B cell (primary cell): ENCODE data around the gene MAU2. TPM values are rescaled to one million over a fixed set of nuclear protein-coding genes. Genes with fewer than 3 reads are reported as not detected.

Source experiments
- ATAC-seq: fragments of 200-7000 bp; cut with Tn5 transposase; one replicate; pipeline ENCODE4 v1.10.0; 2021; ENCODE audit warnings: low read depth, mild to moderate bottlenecking, moderate number of reproducible peaks, moderate library complexity
- CTCF ChIA-PET: fragments of 350-600 bp; sonication (Branson Sonifier 250); formaldehyde crosslinking; loops from one replicate; lab custom pipeline; 2021; ENCODE audit warnings: antibody characterized with exemption, inconsistent platforms; lab: Charles Lee
- POLR2A ChIA-PET: fragments of 350-600 bp; sonication (Branson Sonifier 250); formaldehyde crosslinking; loops from one replicate; lab custom pipeline; 2021; ENCODE audit warnings: antibody characterized with exemption; lab: Charles Lee
- DNase-seq: peaks from one replicate; pipeline ENCODE4 v3.0.0; 2013
- H2AFZ ChIP-seq: 2 replicates; pipeline ENCODE4 v1.6.1; 2012; ENCODE audit warnings: mild to moderate bottlenecking, low read depth, low read length; ENCODE audit not compliant: insufficient read depth, poor library complexity, severe bottlenecking
- H3K27ac ChIP-seq, 2 donors: 1 replicate in 1 of 2; 2 replicates in 1 of 2; pipeline ENCODE4 v1.5.1; 2012 to 2013; ENCODE audit warnings: low read length in 2 of 2, mild to moderate bottlenecking in 2 of 2, moderate library complexity in 1 of 2
- H3K27me3 ChIP-seq, 4 experiments: fragments of 200-600 bp in 1 of 4; sonication (generic) in 1 of 4; replicated peaks in 1 of 4; 1 replicate in 2 of 4; 2 replicates in 2 of 4; pipeline versions ENCODE4 v1.6.1 to v1.7.0; 2013 to 2016; ENCODE audit warnings: low read length in 3 of 4, mild to moderate bottlenecking in 2 of 4, mixed read lengths in 1 of 4, moderate library complexity in 1 of 4; ENCODE audit not compliant: insufficient read depth in 4 of 4, control insufficient read depth in 3 of 4; ENCODE audit errors: control extremely low read depth in 1 of 4
- H3K36me3 ChIP-seq, 2 experiments: replicated peaks in 1 of 2; 1 replicate in 1 of 2; 2 replicates in 1 of 2; pipeline versions ENCODE4 v1.6.1 to v1.7.1; 2013; ENCODE audit warnings: low read length in 1 of 2; ENCODE audit not compliant: insufficient read depth in 2 of 2, control insufficient read depth in 1 of 2; ENCODE audit errors: control extremely low read depth in 1 of 2, extremely low read depth in 1 of 2
- H3K4me1 ChIP-seq, 2 donors: fragments of 200-600 bp in 1 of 2; sonication (generic) in 1 of 2; 1 replicate in 1 of 2; 2 replicates in 1 of 2; pipeline versions ENCODE4 v1.5.1 to v1.6.1; 2013 to 2017; ENCODE audit warnings: low read length in 2 of 2; ENCODE audit not compliant: control insufficient read depth in 2 of 2, insufficient read depth in 2 of 2
- H3K4me2 ChIP-seq: replicated peaks from 2 replicates; pipeline ENCODE3; 2012; ENCODE audit warnings: mild to moderate bottlenecking, low read depth, low read length; ENCODE audit not compliant: poor library complexity, severe bottlenecking
- H3K4me3 ChIP-seq, 5 experiments: fragments of 200-600 bp in 1 of 5; sonication (generic) in 1 of 5; 1 replicate in 3 of 5; 2 replicates in 2 of 5; pipeline versions ENCODE4 v1.5.1 to v1.7.0; 2011 to 2016; ENCODE audit warnings: low read length in 4 of 5, mild to moderate bottlenecking in 4 of 5, low read depth in 2 of 5, control low read depth in 1 of 5, moderate library complexity in 1 of 5; ENCODE audit not compliant: insufficient read depth in 1 of 5; ENCODE audit errors: control extremely low read depth in 1 of 5, extremely low read depth in 1 of 5
- H3K79me2 ChIP-seq: fragments of 200-600 bp; sonication (generic); one replicate; pipeline ENCODE4 v1.6.0; 2016; ENCODE audit warnings: low read length; ENCODE audit not compliant: control insufficient read depth, insufficient read depth
- H3K9ac ChIP-seq: fragments of 200-600 bp; sonication (generic); 2 replicates; pipeline ENCODE4 v1.6.1; 2017; ENCODE audit warnings: mild to moderate bottlenecking, low read length, moderate library complexity
- H3K9me3 ChIP-seq, 3 donors: one replicate each; pipeline versions ENCODE4 v1.6.1 to v1.7.1; 2013; ENCODE audit warnings: low read length in 2 of 3; ENCODE audit not compliant: control insufficient read depth in 2 of 3, insufficient read depth in 1 of 3; ENCODE audit errors: control extremely low read depth in 1 of 3
- H4K20me1 ChIP-seq: 2 replicates; pipeline ENCODE4 v1.6.0; 2012; ENCODE audit warnings: mild to moderate bottlenecking, low read length; ENCODE audit not compliant: insufficient read depth, control insufficient read depth, poor library complexity, severe bottlenecking
- H3K27ac Mint-ChIP-seq: one replicate; pipeline ENCODE4 v1.8.0; 2021; ENCODE audit warnings: mixed read lengths
- H3K27me3 Mint-ChIP-seq: one replicate; pipeline ENCODE4 v1.8.0; 2021; ENCODE audit warnings: mixed read lengths
- H3K4me1 Mint-ChIP-seq: one replicate; pipeline ENCODE4 v1.8.0; 2021; ENCODE audit warnings: mixed read lengths
- H3K4me3 Mint-ChIP-seq: one replicate; pipeline ENCODE4 v1.8.0; 2021; ENCODE audit warnings: mixed read lengths
- H3K9me3 Mint-ChIP-seq: one replicate; pipeline ENCODE4 v1.8.0; 2022; ENCODE audit warnings: mixed read lengths; ENCODE audit not compliant: insufficient read depth
- CTCF ChIP-seq: fragments of 200-600 bp; IDR thresholded peaks from one replicate; pipeline ENCODE4 v1.8.0; 2022; ENCODE audit warnings: antibody characterized with exemption, mild to moderate bottlenecking
- EZH2 ChIP-seq: IDR thresholded peaks from 2 replicates; pipeline ENCODE4 v1.6.1; 2012; ENCODE audit warnings: borderline replicate concordance, low read depth, mild to moderate bottlenecking, moderate library complexity, low read length; ENCODE audit not compliant: insufficient read depth, poor library complexity, severe bottlenecking
- WGBS: methylation state at CpG from one replicate; pipeline ENCODE4 v1.1.5; 2013; ENCODE audit warnings: missing lambda C conversion rate; ENCODE audit not compliant: insufficient coverage; 5-methylcytosine and 5-hydroxymethylcytosine counted together
- intact Hi-C: fragments of 100-400 bp; cut with micrococcal nuclease; formaldehyde crosslinking; loops from one replicate; pipeline ENCODE4 v1.10.0; 2022
- polyA plus RNA-seq: library from polyadenylated mRNA; depleted of rRNA; stranded (reverse); fragments of >200 nt; gene quantifications from 2 replicates; pipeline ENCODE4 v1.2.3, GENCODE V29; 2012
- total RNA-seq, 2 donors: library from RNA; stranded (reverse); fragments of 120-200 nt in 1 of 2; gene quantifications; 1 replicate in 1 of 2; 2 replicates in 1 of 2; pipeline versions ENCODE4 v1.2.3 to v1.2.4, GENCODE V29; 2013 to 2022

MAU2 gene
- total and polyA plus RNA-seq, 2 donors (not counting 1 experiment from before 2014, with no cell fraction given) = 87.7 to 199 TPM

- no peak overlapping the region for H3K4me2 ChIP-seq
- H3K27me3 ChIP-seq = no peaks in the 10 kb centered on the region
- Mint-ChIP-seq H3K4me1 (peaks cover 33% of the 10 kb centered on the region), H3K9me3 (no peaks in the 10 kb centered on the region), H3K4me3 (no peak overlapping the region), H3K27me3 (no peaks in the 10 kb centered on the region), H3K27ac (no peak overlapping the region)
- H3K9me3 ChIP-seq = no peaks in the 10 kb centered on the region
- peaks cover 2 to 46% of the 10 kb centered on the region in 2 experiments for H3K36me3 ChIP-seq
- H4K20me1 ChIP-seq = peaks cover 72% of the 10 kb centered on the region
- DNase-seq (no peak), ATAC-seq (no peak)
- over 99% methylated on average over 8 of the region's 8 CpGs for WGBS
- ChIA-PET POLR2A (no interaction called here), CTCF (no interaction called here)
- H2AFZ ChIP-seq = no peak overlapping the region
- no peak overlapping the region for H3K27ac ChIP-seq
- peaks cover 10 to 17% of the 10 kb centered on the region in 2 donors for H3K4me1 ChIP-seq
- TF ChIP-seq EZH2 (no peak), CTCF (no peak)
- H3K4me3 ChIP-seq = no peak overlapping the region
- H3K79me2 ChIP-seq = peaks cover 91% of the 10 kb centered on the region
- intact Hi-C loops = no loop called here
- no peak overlapping the region for H3K9ac ChIP-seq
Observed at GRCh38 chr19:19327672-19328071, 7.0 kb downstream of the MAU2 start.

GRCh38 chr19:19329126-19329525 lies 8.5 kb downstream of the MAU2 start:
- TF ChIP-seq EZH2 (no peak), CTCF (no peak)
- Histone ChIP-seq H3K27ac (peak overlapping the region; percentile 1 to 62), H3K9ac (peak overlapping the region; percentile 33), H3K27me3 (no peaks in the 10 kb centered on the region), H3K9me3 (no peaks in the 10 kb centered on the region), H3K4me3 (peak overlapping the region in 4 of 5 experiments; percentile 5 to 26 (median 14)), H2AFZ (no peak overlapping the region), H3K79me2 (peaks cover 91% of the 10 kb centered on the region), H3K36me3 (peaks cover 2 to 44% of the 10 kb centered on the region in 2 experiments), H3K4me1 (peaks cover 10 to 13% of the 10 kb centered on the region in 2 donors), H4K20me1 (peaks cover 75% of the 10 kb centered on the region), H3K4me2 (peak overlapping the region; percentile 50)
- 29% methylated on average over 6 of the region's 6 CpGs for WGBS
- DNase-seq = peak; percentile 51
- ChIA-PET CTCF (no interaction called here), POLR2A (interaction anchor here (1.5 kb wide), 1 partner anchor 9 kb away, joined by 4 read pairs; no protein-coding TSS in a partner anchor)
- Mint-ChIP-seq H3K27ac (peak overlapping the region; percentile 78), H3K27me3 (no peaks in the 10 kb centered on the region), H3K9me3 (no peaks in the 10 kb centered on the region), H3K4me1 (peaks cover 25% of the 10 kb centered on the region), H3K4me3 (peak overlapping the region; percentile 47)
- intact Hi-C loops = no loop called here
- peak; percentile 56 for ATAC-seq
